ENCODE measurements around the gene ZYX. TPM values are rescaled to one million over a fixed set of nuclear protein-coding genes. Genes with fewer than 3 reads are reported as not detected.

Gene ZYX
- total RNA-seq, 2 donors from 2014 or later, result 55.8 to 256 TPM

- intact Hi-C loops (cut with DNase I), result loop anchor here (10.0 kb wide), 1 partner anchor 539 kb away; the partner anchor contains the start of gene EPHB6
- Histone ChIP-seq H3K4me3 (no peak overlapping the region), H3K9me3 (no peaks in the 10 kb centered on the region), H3K4me1 (replicated peaks) (no peaks in the 10 kb centered on the region), H3K27me3 (replicated peaks; ENCODE audit: insufficient read depth) (no peaks in the 10 kb centered on the region), H3K36me3 (peaks cover 0 to 8% of the 10 kb centered on the region in 2 donors), H3K27ac (no peak overlapping the region)
- 80% methylated on average over 14 of the region's 14 CpGs for WGBS
- TF ChIP-seq POLR2A (IDR thresholded peaks at IDR 0.05) (no peak), CTCF (IDR thresholded peaks at IDR 0.05) (no peak), POLR2AphosphoS5 (IDR thresholded peaks at IDR 0.05) (no peak)
- DNase-seq (ENCODE audit: low spot score), result no peak
These were observed 12.3 kb downstream of the ZYX start for GRCh38 chr7:143393267-143394041.

DNA sequence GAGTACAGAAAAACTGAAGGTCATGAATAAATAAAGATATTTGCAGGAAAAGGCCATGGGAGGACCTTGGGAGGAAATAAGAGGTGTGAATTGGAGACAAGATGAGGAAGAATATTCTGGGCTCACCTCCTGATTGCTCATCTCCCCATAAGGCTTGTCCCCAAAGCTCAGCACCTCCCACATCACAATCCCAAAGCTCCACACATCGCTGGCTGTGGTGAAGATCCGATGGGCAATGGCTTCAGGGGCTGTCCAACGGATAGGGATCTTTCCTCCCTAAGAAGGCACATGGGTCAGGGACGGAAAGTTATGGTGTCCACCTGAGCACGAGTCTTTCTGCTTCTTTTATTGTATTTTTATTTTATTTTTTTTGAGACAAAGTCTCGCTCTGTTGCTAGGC, 12.9 kb downstream of the ZYX start:
- no peak for DNase-seq (ENCODE audit: low spot score)
- Histone ChIP-seq H3K36me3 (peaks cover 0 to 1% of the 10 kb centered on the region in 2 donors), H3K27ac (no peak overlapping the region), H3K27me3 (replicated peaks; ENCODE audit: insufficient read depth) (no peaks in the 10 kb centered on the region), H3K4me1 (replicated peaks) (no peaks in the 10 kb centered on the region), H3K9me3 (no peaks in the 10 kb centered on the region), H3K4me3 (no peak overlapping the region)
- TF ChIP-seq POLR2AphosphoS5 (IDR thresholded peaks at IDR 0.05) (no peak), POLR2A (IDR thresholded peaks at IDR 0.05) (no peak), CTCF (IDR thresholded peaks at IDR 0.05) (no peak)
- 95% methylated on average over 6 of the region's 6 CpGs for WGBS
- intact Hi-C loops (cut with DNase I), result loop anchor here (10.0 kb wide), 1 partner anchor 539 kb away; the partner anchor contains the start of gene EPHB6

GRCh38 chr7:143394777-143395176, 13.6 kb downstream of the ZYX start:
- DNase-seq (ENCODE audit: low spot score), result no peak
- WGBS, result 88% methylated on average over 6 of the region's 6 CpGs
- H3K27me3 ChIP-seq (replicated peaks; ENCODE audit: insufficient read depth), result no peaks in the 10 kb centered on the region
- H3K4me3 ChIP-seq, result no peak overlapping the region
- TF ChIP-seq POLR2A (IDR thresholded peaks at IDR 0.05) (no peak), POLR2AphosphoS5 (IDR thresholded peaks at IDR 0.05) (no peak), CTCF (IDR thresholded peaks at IDR 0.05) (no peak)
- no peak overlapping the region for H3K27ac ChIP-seq
- H3K36me3 ChIP-seq, result no peaks in the 10 kb centered on the region
- H3K9me3 ChIP-seq, result no peaks in the 10 kb centered on the region
- no peaks in the 10 kb centered on the region for H3K4me1 ChIP-seq (replicated peaks)
- intact Hi-C loops (cut with DNase I), result loop anchor here (10.0 kb wide), 1 partner anchor 540 kb away; the partner anchor contains the start of gene EPHB6

DNA sequence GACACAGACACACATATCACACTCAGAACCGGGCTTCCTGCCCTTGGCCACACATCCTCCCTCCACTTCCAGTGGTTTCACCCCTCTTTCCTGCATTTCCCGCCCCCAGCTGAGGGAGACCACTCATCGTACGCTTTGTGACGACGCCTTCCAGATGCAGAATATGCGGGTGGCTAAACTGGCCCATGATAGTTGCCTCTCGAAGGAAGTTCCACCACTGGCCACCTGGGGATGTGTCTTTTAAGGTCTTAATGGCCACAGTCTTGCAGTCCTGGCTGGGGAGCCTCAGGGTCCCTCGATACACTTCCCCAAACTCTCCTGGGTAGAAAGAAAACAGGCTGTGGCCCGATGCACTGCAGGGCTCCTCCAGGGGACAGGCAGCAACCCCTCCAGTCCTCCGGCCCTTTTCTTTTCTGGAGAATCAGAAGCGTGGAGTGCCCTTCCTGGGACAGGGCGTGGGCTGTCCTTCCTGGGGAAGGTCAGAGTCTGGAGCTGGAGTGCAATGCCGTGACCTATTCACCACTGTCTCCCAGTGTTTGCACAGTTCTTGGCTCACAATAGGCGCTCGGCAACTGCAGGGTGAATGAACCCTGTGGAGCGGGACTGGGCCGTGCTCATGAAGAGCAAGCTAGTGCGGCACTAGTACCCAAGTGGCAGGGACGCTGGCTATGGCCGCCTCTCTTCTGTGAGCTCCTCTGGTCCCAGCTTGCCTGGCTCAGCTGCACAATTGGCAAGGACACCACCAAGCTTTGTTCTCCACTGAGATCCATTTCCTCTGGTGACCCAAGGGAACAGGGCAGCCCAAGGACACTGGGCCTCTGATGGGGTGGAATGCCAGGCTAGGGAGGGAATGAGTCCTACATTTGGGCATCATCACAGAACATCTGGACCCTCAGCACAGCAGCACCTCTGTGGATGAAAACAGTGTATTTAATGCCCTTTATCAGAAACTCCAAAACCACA, 14.3 kb downstream of the ZYX start:
- H3K27me3 ChIP-seq (replicated peaks; ENCODE audit: insufficient read depth), result no peaks in the 10 kb centered on the region
- TF ChIP-seq CTCF (IDR thresholded peaks at IDR 0.05) (no peak), POLR2AphosphoS5 (IDR thresholded peaks at IDR 0.05) (no peak), POLR2A (IDR thresholded peaks at IDR 0.05) (no peak)
- no peak overlapping the region for H3K27ac ChIP-seq
- no peaks in the 10 kb centered on the region for H3K9me3 ChIP-seq
- intact Hi-C loops (cut with DNase I), result loop anchor here (10.0 kb wide), 1 partner anchor 541 kb away; the partner anchor contains the start of gene EPHB6
- H3K36me3 ChIP-seq, result no peaks in the 10 kb centered on the region
- 74% methylated on average over 21 of the region's 21 CpGs for WGBS
- no peaks in the 10 kb centered on the region for H3K4me1 ChIP-seq (replicated peaks)
- no peak for DNase-seq (ENCODE audit: low spot score)
- H3K4me3 ChIP-seq, result no peak overlapping the region
